Panc1 (cell line): ENCODE data around the gene FFAR2. TPM values are rescaled to one million over a fixed set of nuclear protein-coding genes. Genes with fewer than 3 reads are reported as not detected.
A peak's percentile ranks its signal among the peaks of the same experiment; 100 is the strongest.

Experiments used
- ATAC-seq: fragments of 200-7000 bp; cut with Tn5 transposase; 2 replicates; pipeline ENCODE4 v1.9.1; 2020; ENCODE audit warnings: mild to moderate bottlenecking, moderate library complexity
- BruUV-seq: library from RNA; stranded (reverse); fragments of 400-500 nt; replicated peaks from 2 replicates; lab custom pipeline; 2021; lab: Mats Ljungman, UMichigan
- CTCF ChIA-PET: fragments of 300-600 bp; sonication (Branson Sonifier 250); formaldehyde crosslinking; loops from one replicate; lab custom pipeline; 2022; ENCODE audit warnings: antibody characterized with exemption; lab: Charles Lee
- POLR2A ChIA-PET: fragments of 300-600 bp; sonication (Branson Sonifier 250); formaldehyde crosslinking; loops from one replicate; lab custom pipeline; 2022; ENCODE audit warnings: antibody characterized with exemption; lab: Charles Lee
- DNase-seq: peaks from one replicate; pipeline ENCODE4 v3.0.0-alpha.2; 2010; ENCODE audit warnings: low read depth, low spot score
- H3K27ac ChIP-seq: 2 replicates; pipeline ENCODE4 v1.5.1; 2011; ENCODE audit warnings: mild to moderate bottlenecking, low read length, inconsistent platforms
- H3K27me3 ChIP-seq: fragments of 200-500 bp; sonication (Bioruptor generic); 2 replicates; pipeline ENCODE4 v1.6.0; 2014; ENCODE audit warnings: low read length, inconsistent platforms; ENCODE audit not compliant: control insufficient read depth, insufficient read depth
- H3K36me3 ChIP-seq: fragments of 200-500 bp; sonication (Bioruptor generic); 2 replicates; pipeline ENCODE4 v1.5.1; 2014; ENCODE audit warnings: inconsistent platforms, mild to moderate bottlenecking, low read length, moderate library complexity; ENCODE audit not compliant: control insufficient read depth, insufficient read depth
- H3K4me1 ChIP-seq: 2 replicates; pipeline ENCODE4 v1.5.1; 2011; ENCODE audit warnings: inconsistent platforms, mild to moderate bottlenecking, low read length, moderate library complexity; ENCODE audit not compliant: control insufficient read depth, insufficient read depth
- H3K4me3 ChIP-seq, 2 experiments: 2 replicates each; pipeline ENCODE4 v1.5.1; 2011 to 2012; ENCODE audit warnings: low read depth in 2 of 2, low read length in 2 of 2, mild to moderate bottlenecking in 2 of 2, inconsistent platforms in 1 of 2, moderate library complexity in 1 of 2
- H3K9me3 ChIP-seq: fragments of 200-500 bp; sonication (Bioruptor generic); 2 replicates; pipeline ENCODE4 v1.5.1; 2014; ENCODE audit warnings: low read depth, mild to moderate bottlenecking, inconsistent platforms, low read length, moderate library complexity; ENCODE audit not compliant: control insufficient read depth, insufficient read depth
- POLR2AphosphoS5 ChIP-seq: IDR thresholded peaks from 2 replicates; pipeline ENCODE4 v1.6.1; 2012; ENCODE audit warnings: mild to moderate bottlenecking, low read depth, low read length, moderate library complexity
- SIN3A ChIP-seq: IDR thresholded peaks from 2 replicates; pipeline ENCODE4 v1.6.1; 2012; ENCODE audit warnings: low read depth, mild to moderate bottlenecking, low read length, moderate library complexity, borderline replicate concordance; ENCODE audit not compliant: insufficient read depth
- TCF7L2 ChIP-seq: IDR thresholded peaks from 2 replicates; pipeline ENCODE4 v1.6.1; 2011; ENCODE audit warnings: mild to moderate bottlenecking, low read depth, low read length, inconsistent platforms
- in situ Hi-C: cut with HindIII; loops from 2 replicates; pipeline ENCODE4 v1.10.0; 2016; ENCODE audit warnings: low sequenced_read_pairs, low pct_unique_long_range_greater_than_20kb
- intact Hi-C: fragments of 100-400 bp; cut with micrococcal nuclease; formaldehyde crosslinking; loops from one replicate; pipeline ENCODE4 v1.10.0; 2022; ENCODE audit not compliant: unreplicated experiment
- total RNA-seq: library from RNA; stranded (reverse); gene quantifications from one replicate; pipeline ENCODE4 v1.2.1, GENCODE V29; 2021; ENCODE audit not compliant: unreplicated experiment
- TF ChIP-seq, protein P1 (sequence below): fragments of 450-650 bp; IDR thresholded peaks from 2 replicates; pipeline ENCODE4 v1.5.1; 2017; ENCODE audit warnings: mild to moderate bottlenecking
- TF ChIP-seq, protein P2 (sequence below), 2 experiments: IDR thresholded peaks; 2 replicates each; pipeline ENCODE4 v1.6.1; 2011 to 2012; ENCODE audit warnings: low read depth in 2 of 2, control low read depth in 1 of 2, low read length in 1 of 2, mild to moderate bottlenecking in 1 of 2, moderate library complexity in 1 of 2; ENCODE audit not compliant: insufficient read depth in 1 of 2

FFAR2 gene
- total RNA-seq, 1 experiment from 2014 or later: not detected

DNA sequence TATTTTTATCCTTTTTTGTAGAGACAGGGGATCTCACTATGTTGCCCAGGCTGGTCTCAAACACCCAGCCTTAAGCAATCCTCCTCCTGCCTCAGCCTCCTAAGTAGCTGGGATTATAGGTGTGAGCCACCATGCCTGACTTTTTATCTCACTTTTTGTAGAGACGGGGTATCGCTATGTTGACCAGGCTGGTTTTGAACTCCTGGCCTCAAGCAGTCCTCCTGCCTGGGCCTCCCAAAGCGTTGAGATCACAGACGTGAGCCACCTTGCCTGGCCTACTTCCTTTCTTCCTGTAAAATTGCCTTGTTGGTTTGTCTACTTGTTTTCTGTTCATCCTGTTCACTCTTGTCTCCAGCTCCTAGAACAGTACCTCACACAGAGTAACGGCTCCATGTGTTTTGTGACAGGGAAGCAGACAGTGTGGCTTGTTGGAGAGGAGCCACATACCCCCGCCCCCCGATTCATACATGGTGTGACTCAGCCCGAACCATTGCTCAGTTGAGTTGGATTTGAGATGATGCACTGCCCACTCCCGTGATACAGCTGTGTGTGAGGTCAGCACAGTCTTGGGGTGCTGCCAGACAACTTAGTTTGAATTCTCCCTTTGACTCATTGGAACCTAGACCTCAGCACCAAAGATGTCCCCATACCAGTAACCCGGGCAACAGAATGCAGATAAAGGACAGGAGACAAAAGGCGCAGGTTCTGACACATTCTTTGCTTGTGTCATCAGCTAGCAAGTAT is 43.0 kb upstream of the FFAR2 start:
- H3K27ac ChIP-seq: no peak overlapping the region
- ATAC-seq: 0 out of 2 replicates have a peak, but pooled peaks have one; percentile 28
- no peaks in the 10 kb centered on the region for H3K36me3 ChIP-seq
- no peak overlapping the region for H3K4me3 ChIP-seq
- no TSS peak for BruUV-seq
- in situ Hi-C loops: no loop called here
- intact Hi-C loops: no loop called here
- ChIA-PET POLR2A (interaction anchor here (0.6 kb wide), 2 partner anchors 50 to 82 kb away, joined by 3 to 4 read pairs; no protein-coding TSS in a partner anchor), CTCF (no interaction called here)
- TF ChIP-seq, protein P1, sequence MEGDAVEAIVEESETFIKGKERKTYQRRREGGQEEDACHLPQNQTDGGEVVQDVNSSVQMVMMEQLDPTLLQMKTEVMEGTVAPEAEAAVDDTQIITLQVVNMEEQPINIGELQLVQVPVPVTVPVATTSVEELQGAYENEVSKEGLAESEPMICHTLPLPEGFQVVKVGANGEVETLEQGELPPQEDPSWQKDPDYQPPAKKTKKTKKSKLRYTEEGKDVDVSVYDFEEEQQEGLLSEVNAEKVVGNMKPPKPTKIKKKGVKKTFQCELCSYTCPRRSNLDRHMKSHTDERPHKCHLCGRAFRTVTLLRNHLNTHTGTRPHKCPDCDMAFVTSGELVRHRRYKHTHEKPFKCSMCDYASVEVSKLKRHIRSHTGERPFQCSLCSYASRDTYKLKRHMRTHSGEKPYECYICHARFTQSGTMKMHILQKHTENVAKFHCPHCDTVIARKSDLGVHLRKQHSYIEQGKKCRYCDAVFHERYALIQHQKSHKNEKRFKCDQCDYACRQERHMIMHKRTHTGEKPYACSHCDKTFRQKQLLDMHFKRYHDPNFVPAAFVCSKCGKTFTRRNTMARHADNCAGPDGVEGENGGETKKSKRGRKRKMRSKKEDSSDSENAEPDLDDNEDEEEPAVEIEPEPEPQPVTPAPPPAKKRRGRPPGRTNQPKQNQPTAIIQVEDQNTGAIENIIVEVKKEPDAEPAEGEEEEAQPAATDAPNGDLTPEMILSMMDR: no peak
- TF ChIP-seq SIN3A: no peak
- no peak for TF ChIP-seq POLR2AphosphoS5
- TF ChIP-seq TCF7L2: no peak
- TF ChIP-seq, protein P2, sequence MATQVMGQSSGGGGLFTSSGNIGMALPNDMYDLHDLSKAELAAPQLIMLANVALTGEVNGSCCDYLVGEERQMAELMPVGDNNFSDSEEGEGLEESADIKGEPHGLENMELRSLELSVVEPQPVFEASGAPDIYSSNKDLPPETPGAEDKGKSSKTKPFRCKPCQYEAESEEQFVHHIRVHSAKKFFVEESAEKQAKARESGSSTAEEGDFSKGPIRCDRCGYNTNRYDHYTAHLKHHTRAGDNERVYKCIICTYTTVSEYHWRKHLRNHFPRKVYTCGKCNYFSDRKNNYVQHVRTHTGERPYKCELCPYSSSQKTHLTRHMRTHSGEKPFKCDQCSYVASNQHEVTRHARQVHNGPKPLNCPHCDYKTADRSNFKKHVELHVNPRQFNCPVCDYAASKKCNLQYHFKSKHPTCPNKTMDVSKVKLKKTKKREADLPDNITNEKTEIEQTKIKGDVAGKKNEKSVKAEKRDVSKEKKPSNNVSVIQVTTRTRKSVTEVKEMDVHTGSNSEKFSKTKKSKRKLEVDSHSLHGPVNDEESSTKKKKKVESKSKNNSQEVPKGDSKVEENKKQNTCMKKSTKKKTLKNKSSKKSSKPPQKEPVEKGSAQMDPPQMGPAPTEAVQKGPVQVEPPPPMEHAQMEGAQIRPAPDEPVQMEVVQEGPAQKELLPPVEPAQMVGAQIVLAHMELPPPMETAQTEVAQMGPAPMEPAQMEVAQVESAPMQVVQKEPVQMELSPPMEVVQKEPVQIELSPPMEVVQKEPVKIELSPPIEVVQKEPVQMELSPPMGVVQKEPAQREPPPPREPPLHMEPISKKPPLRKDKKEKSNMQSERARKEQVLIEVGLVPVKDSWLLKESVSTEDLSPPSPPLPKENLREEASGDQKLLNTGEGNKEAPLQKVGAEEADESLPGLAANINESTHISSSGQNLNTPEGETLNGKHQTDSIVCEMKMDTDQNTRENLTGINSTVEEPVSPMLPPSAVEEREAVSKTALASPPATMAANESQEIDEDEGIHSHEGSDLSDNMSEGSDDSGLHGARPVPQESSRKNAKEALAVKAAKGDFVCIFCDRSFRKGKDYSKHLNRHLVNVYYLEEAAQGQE (IDR thresholded peaks at IDR 0.05; ENCODE audit: insufficient read depth in 1 of 2, low read depth in 2 of 2, low read length in 1 of 2): no peak
- H3K4me1 ChIP-seq: no peaks in the 10 kb centered on the region
- peaks cover 10% of the 10 kb centered on the region; the same call in 1 of the 2 replicates for H3K27me3 ChIP-seq
- no peak for DNase-seq
- no peaks in the 10 kb centered on the region for H3K9me3 ChIP-seq

DNA sequence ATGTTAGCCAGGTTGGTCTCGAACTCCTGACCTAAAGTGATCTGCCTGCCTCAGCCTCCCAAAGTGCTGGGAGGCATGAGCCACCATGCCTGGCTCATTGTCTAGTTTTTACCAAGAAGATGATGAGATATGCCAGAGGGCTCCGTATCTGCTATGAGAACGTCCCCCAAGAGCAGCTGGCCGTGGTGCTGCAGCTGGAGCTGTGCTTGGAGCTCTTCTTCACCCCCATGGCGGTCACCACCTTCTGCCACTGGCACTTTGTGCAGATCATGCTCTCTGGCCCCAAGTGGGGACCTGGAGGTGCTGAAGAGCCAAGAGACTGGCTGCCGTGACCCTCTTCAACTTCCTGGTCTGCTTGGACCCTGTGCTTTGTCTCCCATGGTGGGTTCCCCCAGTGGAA is 40.4 kb upstream of the FFAR2 start:
- H3K4me1 ChIP-seq: no peaks in the 10 kb centered on the region
- H3K36me3 ChIP-seq: no peaks in the 10 kb centered on the region
- in situ Hi-C loops: no loop called here
- CTCF ChIA-PET: no interaction called here
- H3K9me3 ChIP-seq: no peaks in the 10 kb centered on the region
- no peak for TF ChIP-seq POLR2AphosphoS5
- TF ChIP-seq, protein P2 (IDR thresholded peaks at IDR 0.05; ENCODE audit: insufficient read depth in 1 of 2, low read depth in 2 of 2, low read length in 1 of 2): 0 out of 4 replicates have a peak, but pooled peaks of 1 of the 2 experiments have one; percentile 64
- no peak for TF ChIP-seq TCF7L2
- DNase-seq (no peak), ATAC-seq (no peak)
- no peak overlapping the region for H3K4me3 ChIP-seq
- no peak overlapping the region for H3K27ac ChIP-seq
- POLR2A ChIA-PET: no interaction called here
- BruUV-seq: no TSS peak
- intact Hi-C loops: no loop called here
- peaks cover 18% of the 10 kb centered on the region; the same call in 1 of the 2 replicates for H3K27me3 ChIP-seq
